KG1 (cell line): ENCODE results near the gene VPS37B.
"Not testable (repeated sequence)": the region's sequence is repeated elsewhere in the genome, so short reads cannot be mapped to it uniquely, and the experiment has no call there.

Source experiments
- DNase-seq: peaks from one replicate; lab custom pipeline; 2025; lab: John Stamatoyannopoulos, UW

Gene VPS37B

GRCh38 chr12:122882908-122883558 lies 12.9 kb downstream of the VPS37B start:
- peak; percentile 52 for DNase-seq

- no peak for DNase-seq
Observed at GRCh38 chr12:122880668-122881067, 15.3 kb downstream of the VPS37B start.

DNA sequence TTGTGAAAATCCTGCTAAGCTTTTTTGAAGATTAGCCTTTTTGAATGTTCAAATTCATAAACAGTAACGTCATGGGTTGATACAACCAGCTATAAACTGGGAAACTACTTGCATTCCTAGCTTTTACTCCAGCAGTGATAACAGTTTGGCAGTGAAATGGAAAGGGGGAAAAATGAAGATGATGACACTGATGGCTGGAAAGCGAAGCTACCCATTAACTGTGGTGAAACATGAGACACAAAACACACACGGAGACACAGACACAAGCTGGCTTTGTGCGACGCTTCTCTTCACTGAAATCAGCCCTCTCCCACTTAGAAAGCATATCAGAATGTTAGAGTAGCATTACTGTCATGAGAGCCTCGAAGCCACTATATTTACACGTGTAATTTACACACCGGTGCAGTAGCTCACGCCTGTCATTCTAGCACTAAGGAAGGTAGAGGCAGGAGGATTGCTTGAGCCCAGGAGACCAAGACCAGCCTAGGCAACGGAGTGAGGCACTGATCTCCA lies 15.7 kb downstream of the VPS37B start:
- no peak for DNase-seq

- no peak for DNase-seq
Observed at GRCh38 chr12:122878780-122879612, 16.9 kb downstream of the VPS37B start.

DNA sequence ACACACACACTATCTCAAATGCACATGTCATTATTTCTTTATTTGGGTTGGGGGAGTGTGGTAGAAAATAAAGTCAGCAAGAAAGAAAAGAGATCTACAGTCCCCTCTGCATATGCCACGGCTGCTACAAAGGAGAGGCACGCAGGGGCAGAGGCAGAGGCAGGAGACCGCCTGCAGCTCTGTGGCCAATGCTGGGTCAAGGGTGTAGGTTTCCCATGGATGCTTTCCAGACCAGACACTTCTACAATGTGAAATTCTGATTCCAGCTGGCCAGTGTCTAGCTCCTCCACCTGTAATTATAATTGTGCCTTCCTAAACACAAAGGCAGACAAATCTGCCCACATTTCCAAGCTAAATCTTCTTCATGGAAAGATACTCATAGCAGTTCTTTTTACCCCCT lies 19.2 kb downstream of the VPS37B start:
- no peak for DNase-seq

DNA sequence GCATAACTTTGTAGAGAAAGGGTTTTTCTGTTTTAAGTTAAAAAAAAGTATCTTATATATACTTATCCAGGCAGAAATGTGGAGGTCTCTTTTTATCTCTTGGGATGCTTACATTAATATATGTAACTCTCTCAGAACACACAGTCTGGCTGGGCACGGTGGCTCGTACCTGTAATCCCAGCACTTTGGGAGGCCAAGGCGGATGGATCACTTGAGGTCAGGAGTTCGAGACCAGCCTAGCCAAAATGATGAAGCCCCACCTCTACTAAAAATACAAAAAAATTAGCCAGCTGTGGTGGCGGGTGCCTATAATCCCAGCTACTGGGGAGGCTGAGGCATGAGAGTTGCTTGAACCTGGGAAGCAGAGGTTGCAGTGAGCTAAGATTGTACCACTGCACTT lies 19.6 kb downstream of the VPS37B start:
- not testable (repeated sequence) for DNase-seq

- DNase-seq = no peak
Observed at GRCh38 chr12:122875590-122876220, 20.2 kb downstream of the VPS37B start.

DNA sequence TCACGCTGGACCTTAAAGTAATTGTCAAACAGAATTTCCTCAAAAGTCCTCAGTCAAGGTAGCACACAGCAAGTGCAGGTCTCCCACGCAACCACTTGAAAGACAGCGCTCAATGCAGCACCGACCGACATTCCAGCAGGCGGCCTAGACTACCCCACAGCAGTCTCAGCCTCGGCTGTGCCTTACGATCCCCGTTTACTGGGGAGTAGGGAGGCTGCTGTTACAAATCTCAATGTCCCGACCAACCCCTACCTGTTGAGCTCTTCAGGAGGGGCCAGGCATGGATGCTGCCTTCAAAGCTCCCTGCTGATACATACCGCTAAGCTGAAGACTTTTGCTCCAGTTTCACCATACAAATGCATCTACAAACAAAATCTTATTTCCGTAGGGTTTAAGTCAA lies 21.8 kb downstream of the VPS37B start:
- DNase-seq = no peak

DNA sequence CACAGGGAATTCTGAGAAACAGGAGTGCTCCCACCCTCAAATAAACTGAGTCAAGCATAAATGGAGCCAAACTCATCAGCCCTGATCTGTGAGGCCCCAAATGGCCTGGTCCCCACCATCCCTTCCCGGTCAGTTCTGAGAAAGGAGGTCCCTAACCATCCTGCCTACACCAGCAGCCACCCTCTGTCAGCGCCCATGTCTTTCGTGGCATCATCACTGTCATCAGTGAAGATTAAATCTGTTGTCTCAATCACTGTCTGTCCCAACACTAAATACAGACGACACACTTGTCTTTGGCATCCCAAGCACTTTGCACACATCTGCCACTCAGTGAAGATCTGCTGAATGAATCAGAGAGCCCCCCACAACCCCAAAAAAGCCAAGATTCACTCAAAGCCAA lies 22.4 kb downstream of the VPS37B start:
- DNase-seq = no peak

GRCh38 chr12:122872815-122873361 lies 23.0 kb downstream of the VPS37B start:
- DNase-seq = no peak

- peak; percentile 84 for DNase-seq
Observed at GRCh38 chr12:122871851-122872780, 23.8 kb downstream of the VPS37B start.

DNA sequence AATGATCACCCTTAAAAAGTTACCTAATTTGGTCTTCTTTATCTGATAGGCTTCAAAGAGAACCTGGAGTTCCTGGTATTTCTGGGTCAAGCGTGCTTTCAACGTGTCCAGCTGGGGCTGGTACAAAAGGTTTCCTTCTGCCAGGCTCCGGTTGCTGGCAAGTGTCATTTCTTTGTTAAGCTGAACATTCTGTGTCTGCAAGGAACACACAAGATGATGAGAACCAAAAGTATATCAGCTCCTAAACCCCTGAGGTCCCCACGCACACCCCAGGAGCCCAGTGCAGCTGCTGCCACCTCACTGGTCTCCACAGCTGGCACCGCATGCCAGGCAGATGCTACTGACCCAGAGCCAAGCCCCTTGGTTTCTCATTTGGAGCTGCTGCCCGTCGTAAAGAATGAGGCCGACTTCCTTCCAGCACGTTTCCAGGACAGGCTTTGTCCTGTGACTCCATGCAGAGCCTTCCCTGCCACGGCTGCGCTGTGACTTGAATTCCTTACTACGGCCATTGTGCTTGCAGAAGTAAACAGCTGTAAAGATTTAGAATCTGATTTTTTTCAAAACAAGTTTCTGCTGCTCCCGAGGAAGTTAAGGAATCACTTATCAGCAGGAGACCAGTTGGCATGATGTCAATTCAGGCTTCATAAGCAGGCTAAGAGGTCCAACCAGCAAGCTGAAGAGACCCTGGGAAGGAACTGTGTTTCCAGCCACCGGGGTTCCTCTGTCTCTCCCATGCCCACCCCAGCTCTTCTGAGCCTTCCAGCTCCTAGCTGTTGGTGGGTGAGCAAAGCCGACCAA lies 24.9 kb downstream of the VPS37B start:
- DNase-seq = no peak

DNA sequence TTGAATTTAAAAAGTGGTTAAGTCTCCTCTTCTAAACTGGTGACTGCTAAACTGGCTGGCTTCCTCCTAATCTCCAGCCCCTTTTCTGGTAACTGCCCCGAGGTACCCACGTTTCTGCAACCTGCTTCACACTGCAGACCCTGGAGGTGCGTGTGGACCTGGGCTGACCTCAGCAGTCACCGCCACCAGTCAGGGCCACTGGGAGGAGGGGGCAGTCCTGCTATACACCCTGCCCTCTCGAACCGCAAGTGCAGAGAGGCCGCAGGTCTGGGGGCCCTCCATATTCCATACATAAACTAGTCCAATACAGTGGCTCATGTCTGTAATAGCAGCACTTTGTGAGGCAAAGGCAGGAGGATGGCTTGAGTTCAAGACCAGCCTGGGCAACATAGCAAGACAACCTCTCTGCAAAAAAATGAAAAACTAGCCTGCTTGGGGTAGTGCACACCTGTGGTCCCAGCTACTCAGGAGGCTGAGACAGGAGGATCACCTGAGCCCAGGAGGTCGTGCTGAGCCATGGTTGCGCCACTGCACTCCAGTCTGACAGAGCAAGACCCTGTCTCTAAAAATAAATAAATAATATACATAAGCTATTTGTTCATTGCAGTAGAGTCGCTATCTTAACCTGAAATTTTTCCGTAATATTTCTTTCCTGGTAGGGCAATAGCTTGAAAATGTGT lies 25.6 kb downstream of the VPS37B start:
- DNase-seq = no peak

GRCh38 chr12:122869207-122869973 lies 26.5 kb downstream of the VPS37B start:
- no peak for DNase-seq

GRCh38 chr12:122868471-122869177 lies 27.3 kb downstream of the VPS37B start:
- DNase-seq = no peak

DNA sequence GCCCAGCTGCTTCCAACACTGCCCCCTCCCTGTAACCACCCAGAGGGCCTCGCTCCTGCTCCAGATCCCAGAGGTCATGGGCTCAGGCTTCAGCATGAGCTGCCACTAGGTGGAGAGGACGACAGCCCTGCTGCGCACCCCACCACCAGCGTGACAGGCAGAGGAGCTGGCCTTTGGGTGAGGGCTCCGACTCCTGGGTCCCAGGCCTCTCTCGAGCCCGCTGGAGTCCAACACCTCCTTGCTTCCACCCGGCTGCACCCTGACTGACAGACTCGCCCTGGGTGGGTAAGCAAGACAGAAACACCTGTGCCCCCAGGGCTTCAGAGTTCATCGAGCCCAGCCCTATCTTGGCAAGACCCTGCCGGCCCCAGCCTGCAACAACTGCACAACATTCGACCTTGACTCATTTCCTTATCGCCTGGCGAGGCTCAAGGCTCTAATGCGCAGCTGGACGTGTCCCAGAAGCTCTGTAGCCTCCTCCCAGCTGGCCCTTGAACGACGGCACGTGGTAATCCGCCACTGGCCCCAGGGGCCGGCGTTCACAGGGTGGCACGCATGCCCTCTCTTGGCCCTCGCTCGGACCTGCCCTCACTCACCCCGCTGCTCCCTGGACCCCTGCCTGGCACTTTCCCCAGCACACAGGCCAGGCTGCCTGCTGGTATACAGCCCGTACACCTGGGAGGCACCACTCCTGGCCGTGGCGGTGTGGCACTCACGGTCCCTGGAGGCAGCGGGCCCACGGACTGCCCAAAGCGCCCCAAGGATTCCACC lies 28.0 kb downstream of the VPS37B start:
- no peak for DNase-seq

- DNase-seq = no peak
Observed at GRCh38 chr12:122866950-122867607, 28.8 kb downstream of the VPS37B start.
